K562 (cell line): Measurements from ENCODE around the gene FN3KRP. TPM values are rescaled to one million over a fixed set of nuclear protein-coding genes. Genes with fewer than 3 reads are reported as not detected.

Source experiments
- CREBBP ChIP-seq: IDR thresholded peaks from one replicate; pipeline ENCODE4 v1.6.1; 2012; ENCODE audit warnings: low read depth, mild to moderate bottlenecking, control low read depth, inconsistent platforms, low read length
- ILK ChIP-seq: fragments of 450-650 bp; IDR thresholded peaks from 2 replicates; pipeline ENCODE4 v1.6.1; 2016; ENCODE audit warnings: missing genetic modification characterization, low read depth, mild to moderate bottlenecking, missing compliant biosample characterization, moderate library complexity, borderline replicate concordance
- KHSRP ChIP-seq: fragments of 450-650 bp; IDR thresholded peaks from 2 replicates; pipeline ENCODE4 v1.6.1; 2017
- MAFG ChIP-seq: fragments of 450-650 bp; conservative IDR thresholded peaks from 2 replicates; pipeline ENCODE4 v1.6.1; 2016; ENCODE audit warnings: missing genetic modification characterization, missing compliant biosample characterization
- MCM2 ChIP-seq: fragments of 450-650 bp; IDR thresholded peaks from 2 replicates; pipeline ENCODE4 v1.6.1; 2017; ENCODE audit warnings: low read depth, mild to moderate bottlenecking
- MEIS2 ChIP-seq: fragments of 450-650 bp; IDR thresholded peaks from 2 replicates; pipeline ENCODE4 v1.6.1; 2014; ENCODE audit warnings: mild to moderate bottlenecking; ENCODE audit not compliant: partially characterized antibody
- MTA3 ChIP-seq: fragments of 450-650 bp; formaldehyde crosslinking; IDR thresholded peaks from 2 replicates; pipeline ENCODE4 v1.6.1; 2017; ENCODE audit warnings: mild to moderate bottlenecking, borderline replicate concordance
- TBP ChIP-seq: optimal IDR thresholded peaks from 2 replicates; pipeline ENCODE3; 2011; ENCODE audit warnings: low read depth, low read length, improper control_type of control experiment
- ZNF124 ChIP-seq: sonication (generic); formaldehyde crosslinking; IDR thresholded peaks from 2 replicates; pipeline ENCODE4 v1.8.1; 2022; ENCODE audit warnings: missing genetic modification reagents
- ZNF134 ChIP-seq: fragments of 250-450 bp; sonication (Bioruptor Pico); conservative IDR thresholded peaks from 2 replicates; pipeline ENCODE4 v1.4.0; 2020
- ZNF551 ChIP-seq: fragments of 250-450 bp; sonication (Bioruptor Pico); IDR thresholded peaks from 2 replicates; pipeline ENCODE4 v1.5.0; 2021; ENCODE audit warnings: mild to moderate bottlenecking, moderate library complexity
- ZNF57 ChIP-seq: fragments of 450-650 bp; formaldehyde crosslinking; IDR thresholded peaks from 2 replicates; pipeline ENCODE4 v1.4.0; 2020; ENCODE audit warnings: mild to moderate bottlenecking, moderate library complexity
- polyA plus RNA-seq, 8 experiments: library from polyadenylated mRNA; depleted of rRNA in 4 of 8; stranded (reverse) in 5 of 8; unstranded in 3 of 8; fragments of >200 nt; fragmentation: Nextera tagmentation in 2 of 8; fragmentation: Illumina TruSeq in 1 of 8; extraction: Ambion mirVana in 2 of 8; extraction: Trizol in 1 of 8; gene quantifications; 2 replicates each; pipeline versions ENCODE4 v1.2.1 to v1.2.3, GENCODE V29; 2011 to 2014; ENCODE audit warnings: inconsistent platforms in 1 of 8, missing spikeins in 1 of 8
- total RNA-seq, 7 experiments: library from RNA; depleted of rRNA in 6 of 7; stranded (reverse); fragments of >200 nt in 6 of 7; fragmentation: Illumina TruSeq in 2 of 7; extraction: Trizol in 2 of 7; gene quantifications; 2 replicates each; pipeline versions ENCODE4 v1.2.1 to v1.2.3, GENCODE V29; 2011 to 2021; ENCODE audit warnings: low replicate concordance in 1 of 7
- TF ChIP-seq, protein P1 (sequence below): sonication (generic); formaldehyde crosslinking; IDR thresholded peaks from 2 replicates; pipeline ENCODE4 v1.8.1; 2022; ENCODE audit warnings: missing genetic modification reagents
- TF ChIP-seq, protein P2 (sequence below), 3 experiments: fragments of 200-800 bp in 1 of 3; fragments of 250-450 bp in 1 of 3; fragments of 450-650 bp in 1 of 3; sonication (Bioruptor Pico) in 1 of 3; sonication (Bioruptor generic) in 1 of 3; formaldehyde crosslinking in 1 of 3; IDR thresholded peaks; 2 replicates each; pipeline versions ENCODE4 v1.6.1 to v1.8.0; 2016 to 2022; ENCODE audit warnings: mild to moderate bottlenecking in 2 of 3, missing genetic modification characterization in 2 of 3, missing compliant biosample characterization in 1 of 3, moderate library complexity in 1 of 3
- TF ChIP-seq, protein P3 (sequence below), 2 experiments: fragments of 200-800 bp in 1 of 2; sonication (Bioruptor generic) in 1 of 2; sonication (generic) in 1 of 2; formaldehyde crosslinking in 1 of 2; IDR thresholded peaks in 1 of 2; conservative IDR thresholded peaks in 1 of 2; 2 replicates each; pipeline versions ENCODE4 v1.5.0 to v1.6.1; 2016 to 2020; ENCODE audit warnings: missing compliant biosample characterization in 1 of 2, missing genetic modification characterization in 1 of 2, missing genetic modification reagents in 1 of 2
- TF ChIP-seq, protein P4 (sequence below): fragments of 250-450 bp; sonication (Bioruptor Pico); IDR thresholded peaks from 2 replicates; pipeline ENCODE4 v1.5.0; 2022; ENCODE audit warnings: mild to moderate bottlenecking
- TF ChIP-seq, protein P5 (sequence below): fragments of 450-650 bp; conservative IDR thresholded peaks from 2 replicates; pipeline ENCODE4 v1.6.1; 2016; ENCODE audit warnings: missing genetic modification characterization, low read depth, mild to moderate bottlenecking, missing compliant biosample characterization, moderate library complexity

FN3KRP gene
- total and polyA plus RNA-seq, 9 of the 15 experiments (the other 6 are each of a cell fraction or from before 2014, with no cell fraction given), result 2.0 to 32.1 (median 24.9) TPM

DNA sequence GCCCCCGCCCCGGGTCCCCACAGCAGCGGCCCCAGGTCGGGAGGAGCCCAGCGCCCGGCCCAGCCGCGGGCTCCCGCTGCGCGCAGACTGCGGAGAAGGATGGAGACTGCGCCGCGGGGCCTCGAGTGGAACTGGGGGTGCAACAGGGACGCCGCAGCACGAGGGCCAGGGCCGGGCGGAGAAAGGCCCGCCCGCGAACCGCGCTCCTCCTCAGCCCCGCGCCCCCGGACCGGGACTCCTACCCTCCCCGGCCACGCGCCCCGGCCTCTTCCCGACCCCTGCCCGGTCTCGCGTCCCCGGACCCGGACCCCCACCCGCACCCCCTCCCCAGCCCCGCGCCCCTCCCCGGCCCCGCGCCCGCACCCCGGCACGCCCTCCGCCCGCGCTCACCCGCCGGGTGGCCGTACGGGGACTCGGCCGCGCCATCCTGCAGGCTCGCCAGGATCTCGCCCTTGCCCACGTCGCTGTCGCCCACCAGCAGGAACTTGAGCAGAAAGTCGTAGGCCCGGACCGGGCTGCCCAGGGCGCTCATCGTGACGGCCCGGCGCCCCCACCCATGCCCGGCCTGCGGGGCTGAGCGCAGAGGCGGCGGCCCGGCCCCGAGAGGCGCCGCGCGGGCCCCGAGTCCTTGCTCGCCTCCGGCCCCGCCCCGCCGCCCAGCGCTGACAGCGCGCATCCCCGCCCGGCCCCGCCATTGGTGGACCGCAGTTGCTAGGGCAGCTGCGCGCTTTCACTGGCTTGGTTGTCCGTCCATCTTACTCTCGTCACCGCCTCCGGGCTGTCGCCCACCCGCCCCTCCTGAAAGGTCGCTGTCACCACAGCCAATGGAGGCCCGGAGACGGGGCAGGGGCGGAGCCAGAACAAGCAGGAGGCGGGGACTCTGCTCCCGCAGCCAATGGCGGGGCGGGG lies 18.2 kb upstream of the FN3KRP start, which contains the start of gene RAB40B (continued):
- TF ChIP-seq, protein P1, sequence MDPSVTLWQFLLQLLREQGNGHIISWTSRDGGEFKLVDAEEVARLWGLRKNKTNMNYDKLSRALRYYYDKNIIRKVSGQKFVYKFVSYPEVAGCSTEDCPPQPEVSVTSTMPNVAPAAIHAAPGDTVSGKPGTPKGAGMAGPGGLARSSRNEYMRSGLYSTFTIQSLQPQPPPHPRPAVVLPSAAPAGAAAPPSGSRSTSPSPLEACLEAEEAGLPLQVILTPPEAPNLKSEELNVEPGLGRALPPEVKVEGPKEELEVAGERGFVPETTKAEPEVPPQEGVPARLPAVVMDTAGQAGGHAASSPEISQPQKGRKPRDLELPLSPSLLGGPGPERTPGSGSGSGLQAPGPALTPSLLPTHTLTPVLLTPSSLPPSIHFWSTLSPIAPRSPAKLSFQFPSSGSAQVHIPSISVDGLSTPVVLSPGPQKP (CRISPR knock-in tag), result no peak
- TF ChIP-seq ZNF124 (CRISPR knock-in tag) (no peak), ZNF134 (CRISPR knock-in tag) (no peak), MTA3 (no peak), MEIS2 (peak; percentile 85), KHSRP (no peak), ILK (no peak), MAFG (no peak), TBP (no peak), CREBBP (no peak), ZNF57 (CRISPR knock-in tag) (no peak), ZNF551 (CRISPR knock-in tag) (no peak), MCM2 (no peak)
- TF ChIP-seq, protein P2, sequence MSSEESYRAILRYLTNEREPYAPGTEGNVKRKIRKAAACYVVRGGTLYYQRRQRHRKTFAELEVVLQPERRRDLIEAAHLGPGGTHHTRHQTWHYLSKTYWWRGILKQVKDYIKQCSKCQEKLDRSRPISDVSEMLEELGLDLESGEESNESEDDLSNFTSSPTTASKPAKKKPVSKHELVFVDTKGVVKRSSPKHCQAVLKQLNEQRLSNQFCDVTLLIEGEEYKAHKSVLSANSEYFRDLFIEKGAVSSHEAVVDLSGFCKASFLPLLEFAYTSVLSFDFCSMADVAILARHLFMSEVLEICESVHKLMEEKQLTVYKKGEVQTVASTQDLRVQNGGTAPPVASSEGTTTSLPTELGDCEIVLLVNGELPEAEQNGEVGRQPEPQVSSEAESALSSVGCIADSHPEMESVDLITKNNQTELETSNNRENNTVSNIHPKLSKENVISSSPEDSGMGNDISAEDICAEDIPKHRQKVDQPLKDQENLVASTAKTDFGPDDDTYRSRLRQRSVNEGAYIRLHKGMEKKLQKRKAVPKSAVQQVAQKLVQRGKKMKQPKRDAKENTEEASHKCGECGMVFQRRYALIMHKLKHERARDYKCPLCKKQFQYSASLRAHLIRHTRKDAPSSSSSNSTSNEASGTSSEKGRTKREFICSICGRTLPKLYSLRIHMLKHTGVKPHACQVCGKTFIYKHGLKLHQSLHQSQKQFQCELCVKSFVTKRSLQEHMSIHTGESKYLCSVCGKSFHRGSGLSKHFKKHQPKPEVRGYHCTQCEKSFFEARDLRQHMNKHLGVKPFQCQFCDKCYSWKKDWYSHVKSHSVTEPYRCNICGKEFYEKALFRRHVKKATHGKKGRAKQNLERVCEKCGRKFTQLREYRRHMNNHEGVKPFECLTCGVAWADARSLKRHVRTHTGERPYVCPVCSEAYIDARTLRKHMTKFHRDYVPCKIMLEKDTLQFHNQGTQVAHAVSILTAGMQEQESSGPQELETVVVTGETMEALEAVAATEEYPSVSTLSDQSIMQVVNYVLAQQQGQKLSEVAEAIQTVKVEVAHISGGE (CRISPR knock-in tag; IDR thresholded peaks at IDR 0.05), result no peak
- TF ChIP-seq, protein P3, sequence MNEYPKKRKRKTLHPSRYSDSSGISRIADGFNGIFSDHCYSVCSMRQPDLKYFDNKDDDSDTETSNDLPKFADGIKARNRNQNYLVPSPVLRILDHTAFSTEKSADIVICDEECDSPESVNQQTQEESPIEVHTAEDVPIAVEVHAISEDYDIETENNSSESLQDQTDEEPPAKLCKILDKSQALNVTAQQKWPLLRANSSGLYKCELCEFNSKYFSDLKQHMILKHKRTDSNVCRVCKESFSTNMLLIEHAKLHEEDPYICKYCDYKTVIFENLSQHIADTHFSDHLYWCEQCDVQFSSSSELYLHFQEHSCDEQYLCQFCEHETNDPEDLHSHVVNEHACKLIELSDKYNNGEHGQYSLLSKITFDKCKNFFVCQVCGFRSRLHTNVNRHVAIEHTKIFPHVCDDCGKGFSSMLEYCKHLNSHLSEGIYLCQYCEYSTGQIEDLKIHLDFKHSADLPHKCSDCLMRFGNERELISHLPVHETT (CRISPR knock-in tag; conservative IDR thresholded peaks at IDR 0.05 in 1 of 2, IDR thresholded peaks at IDR 0.05 in 1 of 2), result 0 out of 4 replicates have a peak, but pooled peaks of 1 of the 2 experiments have one; percentile 54
- TF ChIP-seq, protein P4, sequence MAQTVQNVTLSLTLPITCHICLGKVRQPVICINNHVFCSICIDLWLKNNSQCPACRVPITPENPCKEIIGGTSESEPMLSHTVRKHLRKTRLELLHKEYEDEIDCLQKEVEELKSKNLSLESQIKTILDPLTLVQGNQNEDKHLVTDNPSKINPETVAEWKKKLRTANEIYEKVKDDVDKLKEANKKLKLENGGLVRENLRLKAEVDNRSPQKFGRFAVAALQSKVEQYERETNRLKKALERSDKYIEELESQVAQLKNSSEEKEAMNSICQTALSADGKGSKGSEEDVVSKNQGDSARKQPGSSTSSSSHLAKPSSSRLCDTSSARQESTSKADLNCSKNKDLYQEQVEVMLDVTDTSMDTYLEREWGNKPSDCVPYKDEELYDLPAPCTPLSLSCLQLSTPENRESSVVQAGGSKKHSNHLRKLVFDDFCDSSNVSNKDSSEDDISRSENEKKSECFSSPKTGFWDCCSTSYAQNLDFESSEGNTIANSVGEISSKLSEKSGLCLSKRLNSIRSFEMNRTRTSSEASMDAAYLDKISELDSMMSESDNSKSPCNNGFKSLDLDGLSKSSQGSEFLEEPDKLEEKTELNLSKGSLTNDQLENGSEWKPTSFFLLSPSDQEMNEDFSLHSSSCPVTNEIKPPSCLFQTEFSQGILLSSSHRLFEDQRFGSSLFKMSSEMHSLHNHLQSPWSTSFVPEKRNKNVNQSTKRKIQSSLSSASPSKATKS (CRISPR knock-in tag), result no peak
- TF ChIP-seq, protein P5, sequence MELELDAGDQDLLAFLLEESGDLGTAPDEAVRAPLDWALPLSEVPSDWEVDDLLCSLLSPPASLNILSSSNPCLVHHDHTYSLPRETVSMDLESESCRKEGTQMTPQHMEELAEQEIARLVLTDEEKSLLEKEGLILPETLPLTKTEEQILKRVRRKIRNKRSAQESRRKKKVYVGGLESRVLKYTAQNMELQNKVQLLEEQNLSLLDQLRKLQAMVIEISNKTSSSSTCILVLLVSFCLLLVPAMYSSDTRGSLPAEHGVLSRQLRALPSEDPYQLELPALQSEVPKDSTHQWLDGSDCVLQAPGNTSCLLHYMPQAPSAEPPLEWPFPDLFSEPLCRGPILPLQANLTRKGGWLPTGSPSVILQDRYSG (tag), result no peak
